NB4 (cell line): ENCODE results near the gene DCBLD2.

Source experiments
- CTCF ChIP-seq: IDR thresholded peaks from one replicate; pipeline ENCODE4 v1.5.1; 2012; ENCODE audit warnings: low read depth, low read length
- POLR2A ChIP-seq: IDR thresholded peaks from 2 replicates; pipeline ENCODE4 v1.6.1; 2011; ENCODE audit warnings: mild to moderate bottlenecking; ENCODE audit not compliant: insufficient read length; ENCODE audit errors: extremely low read depth

GRCh38 chr3:98897701-98898100 lies 3.8 kb downstream of the DCBLD2 start:
- no peak for TF ChIP-seq CTCF
- TF ChIP-seq POLR2A, result no peak
